Ishikawa (cell line): ENCODE results near the gene RLN2.

Experiments
- EP300 ChIP-seq: IDR thresholded peaks from 2 replicates; pipeline ENCODE4 v1.6.1; 2012; ENCODE audit warnings: borderline replicate concordance
- TCF12 ChIP-seq: IDR thresholded peaks from 2 replicates; pipeline ENCODE4 v1.6.1; 2012; ENCODE audit warnings: low read depth
- ZBTB7A ChIP-seq: IDR thresholded peaks from 2 replicates; pipeline ENCODE4 v1.6.1; 2012; ENCODE audit warnings: low read depth

DNA sequence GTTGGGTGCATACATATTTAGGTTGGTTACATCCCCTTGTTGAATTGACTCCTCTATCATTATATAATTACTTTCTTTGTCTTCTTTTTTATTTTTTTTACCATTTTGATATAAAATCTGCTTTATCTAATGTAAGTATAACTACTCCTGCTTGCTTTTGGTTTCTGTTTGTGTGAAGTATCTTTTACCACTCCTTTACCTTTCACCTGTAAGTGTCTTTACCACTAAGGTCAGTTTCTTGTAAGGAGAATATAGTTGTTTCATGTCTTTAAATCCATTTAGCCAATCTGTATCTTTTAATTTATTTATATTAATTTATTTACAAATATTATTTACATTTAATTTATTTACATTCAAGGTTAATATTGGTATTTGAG, 40.3 kb downstream of the RLN2 start:
- TF ChIP-seq ZBTB7A: no peak
- TF ChIP-seq EP300: no peak
- no peak for TF ChIP-seq TCF12
